Upper lobe of left lung (tissue), 4 donors: Measurements from ENCODE around the gene CUX1.

Experiments
- CTCF ChIP-seq, 6 experiments: fragments of 450-650 bp in 4 of 6; fragments of 200-600 bp in 2 of 6; sonication (generic) in 2 of 6; IDR thresholded peaks; one replicate each; pipeline ENCODE4 v1.5.1; 2016 to 2019; ENCODE audit warnings: antibody characterized with exemption in 6 of 6
- POLR2A ChIP-seq, 4 donors: fragments of 450-650 bp; IDR thresholded peaks; one replicate each; pipeline ENCODE4 v1.5.1; 2016 to 2017; ENCODE audit warnings: antibody characterized with exemption in 4 of 4, mild to moderate bottlenecking in 2 of 4
- POLR2AphosphoS5 ChIP-seq, 2 donors: sonication (generic); formaldehyde crosslinking; IDR thresholded peaks; one replicate each; pipeline ENCODE4 v1.5.1; 2017; ENCODE audit warnings: antibody characterized with exemption in 2 of 2

- no peak for TF ChIP-seq CTCF (IDR thresholded peaks at IDR 0.05)
- TF ChIP-seq POLR2AphosphoS5 (IDR thresholded peaks at IDR 0.05) = peak; percentile 31 to 49
- no peak for TF ChIP-seq POLR2A (IDR thresholded peaks at IDR 0.05)
Measured at GRCh38 chr7:102304668-102305067, 487.2 kb downstream of the CUX1 start.
